ENCODE data around the gene KSR1. TPM values are rescaled to one million over a fixed set of nuclear protein-coding genes. Genes with fewer than 3 reads are reported as not detected.

Gene KSR1
- total and polyA plus RNA-seq, 2 of the 8 experiments (the other 6 are each of a cell fraction or from before 2014, with no cell fraction given), result 14.1 to 34.7 TPM

GRCh38 chr17:27631411-27631760, 175.1 kb downstream of the KSR1 start (continued):
- no peak for TF ChIP-seq CHD7 (IDR thresholded peaks at IDR 0.05; ENCODE audit: insufficient replicate concordance, low read length)

Measured in H1 (cell line).